Measurements from ENCODE around the gene ANKRD52.
"Not testable (repeated sequence)": the region's sequence is repeated elsewhere in the genome, so short reads cannot be mapped to it uniquely, and the experiment has no call there.

DNA sequence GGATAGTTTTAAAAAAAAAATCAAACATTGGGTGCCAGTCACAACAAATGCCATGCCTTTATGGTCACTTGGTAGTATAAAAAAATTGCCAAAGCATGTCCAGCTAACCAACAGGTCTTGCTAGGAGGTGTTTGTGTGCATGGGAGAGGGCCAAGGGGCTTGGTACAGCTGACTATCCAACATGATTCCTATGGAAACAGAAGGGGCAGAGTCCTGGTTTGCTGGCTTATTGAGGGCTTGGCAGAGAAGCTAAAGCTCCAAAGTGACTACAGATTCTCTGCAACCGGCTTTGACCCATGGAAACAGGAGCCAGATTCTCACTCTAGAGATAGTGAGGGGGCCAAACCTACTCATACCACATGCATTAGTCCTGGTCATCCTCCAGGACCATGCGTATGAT is 14.3 kb upstream of the ANKRD52 start:
- TF ChIP-seq, protein P1, sequence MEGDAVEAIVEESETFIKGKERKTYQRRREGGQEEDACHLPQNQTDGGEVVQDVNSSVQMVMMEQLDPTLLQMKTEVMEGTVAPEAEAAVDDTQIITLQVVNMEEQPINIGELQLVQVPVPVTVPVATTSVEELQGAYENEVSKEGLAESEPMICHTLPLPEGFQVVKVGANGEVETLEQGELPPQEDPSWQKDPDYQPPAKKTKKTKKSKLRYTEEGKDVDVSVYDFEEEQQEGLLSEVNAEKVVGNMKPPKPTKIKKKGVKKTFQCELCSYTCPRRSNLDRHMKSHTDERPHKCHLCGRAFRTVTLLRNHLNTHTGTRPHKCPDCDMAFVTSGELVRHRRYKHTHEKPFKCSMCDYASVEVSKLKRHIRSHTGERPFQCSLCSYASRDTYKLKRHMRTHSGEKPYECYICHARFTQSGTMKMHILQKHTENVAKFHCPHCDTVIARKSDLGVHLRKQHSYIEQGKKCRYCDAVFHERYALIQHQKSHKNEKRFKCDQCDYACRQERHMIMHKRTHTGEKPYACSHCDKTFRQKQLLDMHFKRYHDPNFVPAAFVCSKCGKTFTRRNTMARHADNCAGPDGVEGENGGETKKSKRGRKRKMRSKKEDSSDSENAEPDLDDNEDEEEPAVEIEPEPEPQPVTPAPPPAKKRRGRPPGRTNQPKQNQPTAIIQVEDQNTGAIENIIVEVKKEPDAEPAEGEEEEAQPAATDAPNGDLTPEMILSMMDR (IDR thresholded peaks at IDR 0.05; ENCODE audit: insufficient read depth, low read length): not testable (repeated sequence)
- not testable (repeated sequence) for TF ChIP-seq POLR2AphosphoS5 (IDR thresholded peaks at IDR 0.05; ENCODE audit: low read depth); REST (IDR thresholded peaks at IDR 0.05; ENCODE audit: insufficient replicate concordance, low read depth)
